Neural cell (in vitro differentiated cells): ENCODE data around the gene CNIH3.

Source experiments
- EZH2 ChIP-seq: fragments of 200-600, 300-800 bp; shearing (Covaris generic), sonication (generic); IDR thresholded peaks from 2 replicates; pipeline ENCODE4 v1.6.1; 2014; ENCODE audit warnings: antibody characterized with exemption, low read length, borderline replicate concordance, mild to moderate bottlenecking; ENCODE audit not compliant: insufficient read depth, poor library complexity, severe bottlenecking
- MXI1 ChIP-seq: fragments of 450-650 bp; conservative IDR thresholded peaks from 2 replicates; pipeline ENCODE4 v1.6.1; 2014; ENCODE audit warnings: antibody characterized with exemption, mild to moderate bottlenecking; ENCODE audit not compliant: poor library complexity, severe bottlenecking
- POLR2AphosphoS5 ChIP-seq: IDR thresholded peaks from 2 replicates; pipeline ENCODE4 v1.6.1; 2012
- REST ChIP-seq: IDR thresholded peaks from 2 replicates; pipeline ENCODE4 v1.6.1; 2012; ENCODE audit warnings: borderline replicate concordance
- SMC3 ChIP-seq: fragments of 450-650 bp; conservative IDR thresholded peaks from 2 replicates; pipeline ENCODE4 v1.6.1; 2014; ENCODE audit warnings: antibody characterized with exemption, mild to moderate bottlenecking, moderate library complexity; ENCODE audit not compliant: poor library complexity
- TF ChIP-seq, protein P1 (sequence below): fragments of 450-650 bp; IDR thresholded peaks from 2 replicates; pipeline ENCODE4 v1.5.1; 2014; ENCODE audit warnings: antibody characterized with exemption, mild to moderate bottlenecking, moderate library complexity; ENCODE audit not compliant: poor library complexity, severe bottlenecking

- TF ChIP-seq, protein P1, sequence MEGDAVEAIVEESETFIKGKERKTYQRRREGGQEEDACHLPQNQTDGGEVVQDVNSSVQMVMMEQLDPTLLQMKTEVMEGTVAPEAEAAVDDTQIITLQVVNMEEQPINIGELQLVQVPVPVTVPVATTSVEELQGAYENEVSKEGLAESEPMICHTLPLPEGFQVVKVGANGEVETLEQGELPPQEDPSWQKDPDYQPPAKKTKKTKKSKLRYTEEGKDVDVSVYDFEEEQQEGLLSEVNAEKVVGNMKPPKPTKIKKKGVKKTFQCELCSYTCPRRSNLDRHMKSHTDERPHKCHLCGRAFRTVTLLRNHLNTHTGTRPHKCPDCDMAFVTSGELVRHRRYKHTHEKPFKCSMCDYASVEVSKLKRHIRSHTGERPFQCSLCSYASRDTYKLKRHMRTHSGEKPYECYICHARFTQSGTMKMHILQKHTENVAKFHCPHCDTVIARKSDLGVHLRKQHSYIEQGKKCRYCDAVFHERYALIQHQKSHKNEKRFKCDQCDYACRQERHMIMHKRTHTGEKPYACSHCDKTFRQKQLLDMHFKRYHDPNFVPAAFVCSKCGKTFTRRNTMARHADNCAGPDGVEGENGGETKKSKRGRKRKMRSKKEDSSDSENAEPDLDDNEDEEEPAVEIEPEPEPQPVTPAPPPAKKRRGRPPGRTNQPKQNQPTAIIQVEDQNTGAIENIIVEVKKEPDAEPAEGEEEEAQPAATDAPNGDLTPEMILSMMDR = no peak
- TF ChIP-seq SMC3 (no peak), REST (no peak), POLR2AphosphoS5 (no peak), EZH2 (no peak), MXI1 (no peak)
Measured at GRCh38 chr1:224587051-224587450, 29.1 kb upstream of the CNIH3 start.
